WTC11 (cell line): ENCODE results near the gene IRS1. TPM values are rescaled to one million over a fixed set of nuclear protein-coding genes. Genes with fewer than 3 reads are reported as not detected.
A peak's percentile ranks its signal among the peaks of the same experiment; 100 is the strongest.

Source experiments
- ATAC-seq: fragments of 200-7000 bp; cut with Tn5 transposase; 2 replicates; pipeline ENCODE4 v1.10.0; 2021; ENCODE audit warnings: mild to moderate bottlenecking, moderate library complexity
- CTCF ChIA-PET: fragments of 300-600 bp; sonication (Branson Sonifier 250); formaldehyde crosslinking; loops from one replicate; lab custom pipeline; 2021; ENCODE audit warnings: antibody characterized with exemption; lab: Charles Lee
- POLR2A ChIA-PET: fragments of 350-600 bp; sonication (Branson Sonifier 250); formaldehyde crosslinking; loops from one replicate; lab custom pipeline; 2021; ENCODE audit warnings: antibody characterized with exemption; lab: Charles Lee
- DNase-seq: peaks from one replicate; pipeline ENCODE4 v3.0.0; 2021; ENCODE audit warnings: low spot score
- H3K27ac Mint-ChIP-seq: 2 replicates; pipeline ENCODE4 v1.8.0; 2021; ENCODE audit warnings: mixed read lengths
- H3K27me3 Mint-ChIP-seq: 2 replicates; pipeline ENCODE4 v1.8.0; 2021; ENCODE audit warnings: low read depth, mild to moderate bottlenecking, moderate library complexity, mixed read lengths
- H3K36me3 Mint-ChIP-seq: 2 replicates; pipeline ENCODE4 v1.8.0; 2021; ENCODE audit warnings: mixed read lengths
- H3K4me1 Mint-ChIP-seq: 2 replicates; pipeline ENCODE4 v1.8.0; 2022; ENCODE audit warnings: mixed read lengths
- H3K4me3 Mint-ChIP-seq: 2 replicates; pipeline ENCODE4 v1.8.0; 2021; ENCODE audit warnings: mild to moderate bottlenecking, moderate library complexity, mixed read lengths
- H3K9me3 Mint-ChIP-seq: 2 replicates; pipeline ENCODE4 v1.8.0; 2021; ENCODE audit warnings: mixed read lengths
- ATF3 ChIP-seq: sonication (generic); formaldehyde crosslinking; conservative IDR thresholded peaks from 2 replicates; pipeline ENCODE4 v1.8.1; 2022; ENCODE audit warnings: mild to moderate bottlenecking, missing genetic modification reagents
- CBFB ChIP-seq: sonication (generic); formaldehyde crosslinking; IDR thresholded peaks from 2 replicates; pipeline ENCODE4 v1.8.1; 2022; ENCODE audit warnings: mild to moderate bottlenecking, low read depth, missing genetic modification reagents
- E2F1 ChIP-seq: sonication (generic); formaldehyde crosslinking; IDR thresholded peaks from 2 replicates; pipeline ENCODE4 v1.8.0; 2022; ENCODE audit warnings: mild to moderate bottlenecking, missing genetic modification reagents
- E2F4 ChIP-seq: sonication (generic); formaldehyde crosslinking; IDR thresholded peaks from 2 replicates; pipeline ENCODE4 v1.8.1; 2022; ENCODE audit warnings: low read depth, mild to moderate bottlenecking, moderate library complexity, missing genetic modification reagents, borderline replicate concordance
- EMX1 ChIP-seq: fragments of 250-450 bp; sonication (Bioruptor Pico); IDR thresholded peaks from 2 replicates; pipeline ENCODE4 v1.8.0; 2021; ENCODE audit warnings: mild to moderate bottlenecking
- FOXJ3 ChIP-seq: sonication (generic); formaldehyde crosslinking; IDR thresholded peaks from 2 replicates; pipeline ENCODE4 v1.9.0; 2021; ENCODE audit warnings: missing genetic modification reagents, mild to moderate bottlenecking, borderline replicate concordance
- GABPB1 ChIP-seq: sonication (generic); formaldehyde crosslinking; IDR thresholded peaks from 2 replicates; pipeline ENCODE4 v1.8.1; 2023; ENCODE audit warnings: mild to moderate bottlenecking, missing genetic modification reagents
- HMGXB4 ChIP-seq: sonication (generic); formaldehyde crosslinking; IDR thresholded peaks from 2 replicates; pipeline ENCODE4 v1.8.1; 2023; ENCODE audit warnings: mild to moderate bottlenecking, moderate library complexity, missing genetic modification reagents
- MAX ChIP-seq: sonication (generic); formaldehyde crosslinking; IDR thresholded peaks from 2 replicates; pipeline ENCODE4 v1.8.0; 2022; ENCODE audit warnings: mild to moderate bottlenecking, missing genetic modification reagents
- NFYB ChIP-seq: sonication (generic); formaldehyde crosslinking; conservative IDR thresholded peaks from 2 replicates; pipeline ENCODE4 v1.8.0; 2022; ENCODE audit warnings: low read depth, missing genetic modification reagents
- OVOL2 ChIP-seq: fragments of 250-450 bp; sonication (Bioruptor Pico); IDR thresholded peaks from 2 replicates; pipeline ENCODE4 v1.9.0; 2021; ENCODE audit warnings: mild to moderate bottlenecking, borderline replicate concordance
- SMAD4 ChIP-seq: sonication (generic); formaldehyde crosslinking; IDR thresholded peaks from 2 replicates; pipeline ENCODE4 v1.8.0; 2022; ENCODE audit warnings: mild to moderate bottlenecking, missing genetic modification reagents
- TP53 ChIP-seq: sonication (generic); formaldehyde crosslinking; IDR thresholded peaks from 2 replicates; pipeline ENCODE4 v1.8.1; 2023; ENCODE audit warnings: mild to moderate bottlenecking, missing genetic modification reagents
- USF2 ChIP-seq: sonication (generic); formaldehyde crosslinking; IDR thresholded peaks from 2 replicates; pipeline ENCODE4 v1.8.1; 2023; ENCODE audit warnings: mild to moderate bottlenecking, missing genetic modification reagents, moderate library complexity
- ZBTB43 ChIP-seq: sonication (generic); formaldehyde crosslinking; IDR thresholded peaks from 2 replicates; pipeline ENCODE4 v1.8.1; 2023; ENCODE audit warnings: mild to moderate bottlenecking, missing genetic modification reagents
- ZNF121 ChIP-seq: sonication (generic); formaldehyde crosslinking; IDR thresholded peaks from 2 replicates; pipeline ENCODE4 v1.8.0; 2023; ENCODE audit warnings: missing genetic modification reagents
- ZNF138 ChIP-seq: sonication (generic); formaldehyde crosslinking; conservative IDR thresholded peaks from 2 replicates; pipeline ENCODE4 v1.8.1; 2022; ENCODE audit warnings: mild to moderate bottlenecking, moderate library complexity, missing genetic modification reagents
- ZNF219 ChIP-seq: sonication (generic); formaldehyde crosslinking; IDR thresholded peaks from 2 replicates; pipeline ENCODE4 v1.8.0; 2023; ENCODE audit warnings: missing genetic modification reagents, mild to moderate bottlenecking, borderline replicate concordance
- ZNF281 ChIP-seq: sonication (generic); formaldehyde crosslinking; IDR thresholded peaks from 2 replicates; pipeline ENCODE4 v1.8.0; 2023; ENCODE audit warnings: mild to moderate bottlenecking, missing genetic modification reagents
- total RNA-seq: library from RNA; stranded (reverse); gene quantifications from 3 replicates; pipeline ENCODE4 v1.2.3, GENCODE V29; 2021

Gene IRS1
- total RNA-seq, 1 experiment from 2014 or later = 22.9 TPM

GRCh38 chr2:226839161-226839560 lies 39.5 kb upstream of the IRS1 start (continued):
- no peak for TF ChIP-seq EMX1 (CRISPR knock-in tag)
- no peak for TF ChIP-seq ZNF121 (CRISPR knock-in tag)
- no peak for TF ChIP-seq E2F1
- no peak for TF ChIP-seq FOXJ3
- no peak for TF ChIP-seq NFYB (CRISPR knock-in tag)
- no peak for TF ChIP-seq MAX (CRISPR knock-in tag)
- no peak for TF ChIP-seq TP53 (CRISPR knock-in tag)
- TF ChIP-seq, all 79 proteins: peak for 0

GRCh38 chr2:226838722-226839121 lies 39.1 kb upstream of the IRS1 start:
- DNase-seq = no peak
- peaks cover 13% of the 10 kb centered on the region for H3K4me1 Mint-ChIP-seq
- H3K9me3 Mint-ChIP-seq = peaks cover 12% of the 10 kb centered on the region
- peaks cover 11% of the 10 kb centered on the region for H3K27me3 Mint-ChIP-seq
- ChIA-PET CTCF (no interaction called here), POLR2A (no interaction called here)
- no peak overlapping the region for H3K4me3 Mint-ChIP-seq
- no peak for ATAC-seq
- no peak overlapping the region for H3K27ac Mint-ChIP-seq
- no peak for TF ChIP-seq OVOL2
- peak; percentile 61 for TF ChIP-seq GABPB1 (CRISPR knock-in tag)
- H3K36me3 Mint-ChIP-seq = peaks cover 19% of the 10 kb centered on the region

- peaks cover 13% of the 10 kb centered on the region for H3K4me1 Mint-ChIP-seq
- H3K36me3 Mint-ChIP-seq = peaks cover 19% of the 10 kb centered on the region
- DNase-seq = no peak
- H3K27me3 Mint-ChIP-seq = peaks cover 11% of the 10 kb centered on the region
- no peak overlapping the region for H3K27ac Mint-ChIP-seq
- no peak for ATAC-seq
- peaks cover 12% of the 10 kb centered on the region for H3K9me3 Mint-ChIP-seq
- ChIA-PET CTCF (no interaction called here), POLR2A (no interaction called here)
- H3K4me3 Mint-ChIP-seq = peak overlapping the region; percentile 1; the same call in 1 of the 2 replicates
- TF ChIP-seq E2F1 (no peak), ZNF138 (no peak), ZNF219 (no peak), SMAD4 (CRISPR knock-in tag) (no peak), ZNF121 (CRISPR knock-in tag) (no peak), ZNF281 (CRISPR knock-in tag) (no peak), E2F4 (no peak), CBFB (CRISPR knock-in tag) (no peak), ATF3 (CRISPR knock-in tag) (no peak), ZBTB43 (CRISPR knock-in tag) (no peak), HMGXB4 (CRISPR knock-in tag) (no peak), USF2 (no peak)
Measured at GRCh38 chr2:226837787-226838603, 38.4 kb upstream of the IRS1 start.
